ENCODE results near the gene STXBP1. TPM values are rescaled to one million over a fixed set of nuclear protein-coding genes. Genes with fewer than 3 reads are reported as not detected.
A peak's percentile ranks its signal among the peaks of the same experiment; 100 is the strongest.

STXBP1 gene
- total RNA-seq, 2 experiments from 2014 or later = 1.9 to 3.4 TPM

DNA sequence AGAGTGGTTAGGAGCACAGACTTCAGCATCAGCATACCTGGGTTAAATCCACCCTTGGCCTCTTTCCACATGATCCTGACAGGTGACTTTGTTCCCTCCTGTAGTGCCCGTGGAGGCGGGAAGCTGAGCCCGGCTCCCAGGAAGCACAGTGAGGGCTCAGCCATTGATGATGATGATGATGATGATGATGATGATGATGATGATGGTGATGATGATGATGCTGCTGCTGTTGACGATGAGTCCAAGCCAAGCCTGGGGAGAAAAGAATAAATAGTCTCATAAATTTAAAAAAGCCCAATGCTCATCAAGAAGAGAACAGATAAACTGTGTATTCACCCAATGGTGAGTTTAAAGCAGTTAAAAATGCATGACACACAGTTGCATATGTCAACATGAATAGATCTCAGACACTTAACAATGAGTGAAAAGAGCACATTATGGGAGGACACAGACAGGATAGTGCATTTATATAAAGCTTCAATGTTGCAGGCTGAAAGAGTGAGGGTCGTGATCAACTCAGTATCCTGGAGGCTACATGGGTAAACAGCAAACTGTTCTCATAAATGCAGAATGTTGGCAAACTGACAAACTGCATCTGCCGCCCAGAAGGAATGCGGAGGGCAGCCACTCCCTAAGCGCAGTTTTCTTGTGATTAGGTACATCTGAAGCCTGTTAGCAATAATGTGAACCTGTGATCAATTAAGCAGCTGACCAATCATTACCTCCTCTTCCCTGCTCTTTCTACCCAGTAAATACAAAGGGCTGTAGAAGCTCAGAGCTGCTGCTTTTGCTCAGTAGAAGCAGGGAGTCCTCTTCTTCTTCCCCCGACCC is 83.0 kb downstream of the STXBP1 start:
- H3K27ac Mint-ChIP-seq = no peak overlapping the region
- no peaks in the 10 kb centered on the region for H3K36me3 Mint-ChIP-seq (ENCODE audit: low read depth)
- Histone ChIP-seq H3K4me3 (ENCODE audit: low read length) (no peak overlapping the region), H3K9me3 (ENCODE audit: control insufficient read depth in 1 of 2, insufficient read depth in 1 of 2, low read length in 2 of 2) (no peaks in the 10 kb centered on the region), H3K36me3 (ENCODE audit: insufficient read depth, low read length) (no peaks in the 10 kb centered on the region), H3K27me3 (ENCODE audit: control insufficient read depth in 1 of 2, insufficient read depth in 2 of 2, low read length in 2 of 2) (no peaks in the 10 kb centered on the region), H3K4me1 (ENCODE audit: insufficient read depth, low read length) (peaks cover 13% of the 10 kb centered on the region), H3K27ac (ENCODE audit: low read depth in 1 of 2, low read length in 2 of 2) (no peak overlapping the region)
- no peaks in the 10 kb centered on the region for H3K27me3 Mint-ChIP-seq
- no peaks in the 10 kb centered on the region for H3K9me3 Mint-ChIP-seq
- peaks cover 12% of the 10 kb centered on the region for H3K4me1 Mint-ChIP-seq (ENCODE audit: low read depth)
- POLR2A ChIA-PET = no interaction called here
- ATAC-seq (ENCODE audit: poor library complexity) = no peak
- TF ChIP-seq, protein P1, sequence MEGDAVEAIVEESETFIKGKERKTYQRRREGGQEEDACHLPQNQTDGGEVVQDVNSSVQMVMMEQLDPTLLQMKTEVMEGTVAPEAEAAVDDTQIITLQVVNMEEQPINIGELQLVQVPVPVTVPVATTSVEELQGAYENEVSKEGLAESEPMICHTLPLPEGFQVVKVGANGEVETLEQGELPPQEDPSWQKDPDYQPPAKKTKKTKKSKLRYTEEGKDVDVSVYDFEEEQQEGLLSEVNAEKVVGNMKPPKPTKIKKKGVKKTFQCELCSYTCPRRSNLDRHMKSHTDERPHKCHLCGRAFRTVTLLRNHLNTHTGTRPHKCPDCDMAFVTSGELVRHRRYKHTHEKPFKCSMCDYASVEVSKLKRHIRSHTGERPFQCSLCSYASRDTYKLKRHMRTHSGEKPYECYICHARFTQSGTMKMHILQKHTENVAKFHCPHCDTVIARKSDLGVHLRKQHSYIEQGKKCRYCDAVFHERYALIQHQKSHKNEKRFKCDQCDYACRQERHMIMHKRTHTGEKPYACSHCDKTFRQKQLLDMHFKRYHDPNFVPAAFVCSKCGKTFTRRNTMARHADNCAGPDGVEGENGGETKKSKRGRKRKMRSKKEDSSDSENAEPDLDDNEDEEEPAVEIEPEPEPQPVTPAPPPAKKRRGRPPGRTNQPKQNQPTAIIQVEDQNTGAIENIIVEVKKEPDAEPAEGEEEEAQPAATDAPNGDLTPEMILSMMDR (IDR thresholded peaks at IDR 0.05) = no peak
- H3K4me3 Mint-ChIP-seq = no peak overlapping the region
- DNase-seq = no peak
- intact Hi-C loops (cut with DNase I, micrococcal nuclease) = no loop called here
- CTCF ChIA-PET = no interaction called here

DNA sequence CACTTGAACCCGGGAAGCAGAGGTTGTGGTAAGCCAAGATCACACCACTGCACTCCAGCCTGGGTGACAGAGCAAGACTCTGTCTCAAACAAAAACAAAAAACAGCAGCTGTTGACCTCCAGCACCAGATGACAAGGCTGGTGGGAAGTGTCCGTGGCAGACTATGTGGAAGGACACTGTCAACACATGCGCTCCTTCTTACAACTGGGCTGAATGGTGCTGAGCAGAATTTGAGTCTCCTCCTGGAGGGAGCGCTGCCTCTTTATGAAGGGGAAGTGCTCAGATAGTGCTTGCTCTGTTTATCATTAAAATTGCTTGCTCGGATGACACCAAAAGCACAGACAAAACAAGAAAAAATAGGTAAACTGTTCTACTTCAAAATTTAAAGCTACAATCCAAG is 85.5 kb downstream of the STXBP1 start:
- POLR2A ChIA-PET = no interaction called here
- intact Hi-C loops (cut with DNase I, micrococcal nuclease) = no loop called here
- Mint-ChIP-seq H3K4me1 (ENCODE audit: low read depth) (peaks cover 12% of the 10 kb centered on the region), H3K27me3 (no peaks in the 10 kb centered on the region), H3K27ac (no peak overlapping the region), H3K4me3 (no peak overlapping the region), H3K36me3 (ENCODE audit: low read depth) (no peaks in the 10 kb centered on the region), H3K9me3 (no peaks in the 10 kb centered on the region)
- DNase-seq = no peak
- TF ChIP-seq, protein P1 (IDR thresholded peaks at IDR 0.05) = no peak
- Histone ChIP-seq H3K27me3 (ENCODE audit: control insufficient read depth in 1 of 2, insufficient read depth in 2 of 2, low read length in 2 of 2) (no peaks in the 10 kb centered on the region), H3K27ac (ENCODE audit: low read depth in 1 of 2, low read length in 2 of 2) (no peak overlapping the region), H3K9me3 (ENCODE audit: control insufficient read depth in 1 of 2, insufficient read depth in 1 of 2, low read length in 2 of 2) (no peaks in the 10 kb centered on the region), H3K4me1 (ENCODE audit: insufficient read depth, low read length) (peaks cover 13% of the 10 kb centered on the region), H3K36me3 (ENCODE audit: insufficient read depth, low read length) (no peaks in the 10 kb centered on the region), H3K4me3 (ENCODE audit: low read length) (no peak overlapping the region)
- CTCF ChIA-PET = no interaction called here
- no peak for ATAC-seq (ENCODE audit: poor library complexity)

DNA sequence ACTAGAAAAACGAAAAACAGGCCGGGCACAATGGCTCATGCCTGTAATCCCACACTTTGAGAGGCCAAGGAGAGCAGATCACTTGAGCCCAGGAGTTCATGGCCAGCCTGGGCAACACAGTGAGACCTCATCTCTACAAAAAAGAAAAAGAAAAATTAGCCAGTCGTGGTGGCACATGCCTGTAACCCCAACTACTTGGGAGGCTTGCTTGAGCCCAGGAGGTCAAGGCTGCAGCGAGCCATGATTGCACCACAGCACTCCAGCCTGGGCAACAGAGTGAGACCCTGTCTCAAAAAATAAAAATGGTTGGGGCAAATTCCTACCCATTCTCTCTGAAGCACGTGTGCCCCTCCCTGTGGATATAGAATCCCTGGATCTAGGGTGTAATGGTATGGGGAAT is 86.3 kb downstream of the STXBP1 start:
- H3K36me3 ChIP-seq (ENCODE audit: insufficient read depth, low read length) = no peaks in the 10 kb centered on the region
- Mint-ChIP-seq H3K27me3 (no peaks in the 10 kb centered on the region), H3K27ac (no peak overlapping the region), H3K4me3 (peak overlapping the region; percentile 42), H3K36me3 (ENCODE audit: low read depth) (no peaks in the 10 kb centered on the region), H3K4me1 (ENCODE audit: low read depth) (peaks cover 12% of the 10 kb centered on the region), H3K9me3 (no peaks in the 10 kb centered on the region)
- no peaks in the 10 kb centered on the region for H3K27me3 ChIP-seq (ENCODE audit: control insufficient read depth in 1 of 2, insufficient read depth in 2 of 2, low read length in 2 of 2)
- no peak overlapping the region for H3K4me3 ChIP-seq (ENCODE audit: low read length)
- ChIA-PET CTCF (no interaction called here), POLR2A (no interaction called here)
- H3K27ac ChIP-seq (ENCODE audit: low read depth in 1 of 2, low read length in 2 of 2) = no peak overlapping the region
- DNase-seq (no peak), ATAC-seq (ENCODE audit: poor library complexity) (no peak)
- H3K9me3 ChIP-seq (ENCODE audit: control insufficient read depth in 1 of 2, insufficient read depth in 1 of 2, low read length in 2 of 2) = no peaks in the 10 kb centered on the region
- TF ChIP-seq, protein P1 (IDR thresholded peaks at IDR 0.05) = no peak
- intact Hi-C loops (cut with DNase I, micrococcal nuclease) = no loop called here
- H3K4me1 ChIP-seq (ENCODE audit: insufficient read depth, low read length) = peaks cover 13% of the 10 kb centered on the region

All from CD4-positive, alpha-beta T cell (primary cell).